ENCODE measurements around the gene CELF3.

DNA sequence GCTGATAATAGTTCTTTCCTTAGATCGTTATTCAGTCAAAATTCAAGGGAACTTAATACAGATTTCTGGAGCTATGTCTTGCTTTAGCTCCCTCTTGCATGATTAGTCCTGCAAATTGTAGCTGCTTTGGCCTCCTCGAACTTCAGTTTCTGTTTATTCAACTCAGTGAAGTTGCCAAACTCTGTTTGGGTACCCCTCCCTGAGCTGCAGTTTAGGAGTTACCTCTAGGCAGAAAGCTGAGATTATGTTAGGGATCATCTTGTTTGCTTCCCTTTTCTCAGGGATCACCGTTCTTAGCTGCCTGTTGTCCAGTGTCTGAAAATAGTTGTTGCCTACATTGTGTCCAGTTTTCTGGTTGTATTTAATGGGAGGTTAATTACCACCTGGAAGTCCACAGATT lies 61.2 kb downstream of the CELF3 start:
- TF ChIP-seq, protein P1, sequence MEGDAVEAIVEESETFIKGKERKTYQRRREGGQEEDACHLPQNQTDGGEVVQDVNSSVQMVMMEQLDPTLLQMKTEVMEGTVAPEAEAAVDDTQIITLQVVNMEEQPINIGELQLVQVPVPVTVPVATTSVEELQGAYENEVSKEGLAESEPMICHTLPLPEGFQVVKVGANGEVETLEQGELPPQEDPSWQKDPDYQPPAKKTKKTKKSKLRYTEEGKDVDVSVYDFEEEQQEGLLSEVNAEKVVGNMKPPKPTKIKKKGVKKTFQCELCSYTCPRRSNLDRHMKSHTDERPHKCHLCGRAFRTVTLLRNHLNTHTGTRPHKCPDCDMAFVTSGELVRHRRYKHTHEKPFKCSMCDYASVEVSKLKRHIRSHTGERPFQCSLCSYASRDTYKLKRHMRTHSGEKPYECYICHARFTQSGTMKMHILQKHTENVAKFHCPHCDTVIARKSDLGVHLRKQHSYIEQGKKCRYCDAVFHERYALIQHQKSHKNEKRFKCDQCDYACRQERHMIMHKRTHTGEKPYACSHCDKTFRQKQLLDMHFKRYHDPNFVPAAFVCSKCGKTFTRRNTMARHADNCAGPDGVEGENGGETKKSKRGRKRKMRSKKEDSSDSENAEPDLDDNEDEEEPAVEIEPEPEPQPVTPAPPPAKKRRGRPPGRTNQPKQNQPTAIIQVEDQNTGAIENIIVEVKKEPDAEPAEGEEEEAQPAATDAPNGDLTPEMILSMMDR (IDR thresholded peaks at IDR 0.05) = no peak
- TF ChIP-seq POLR2A (IDR thresholded peaks at IDR 0.05) = no peak

All from vagina (tissue), 2 donors.